C4-2B (cell line): ENCODE measurements around the gene FREM2.

Experiments
- H3K27ac ChIP-seq: fragments of 450-650 bp; 2 replicates; pipeline ENCODE4 v1.5.1; 2017
- ZFX ChIP-seq: fragments of 450-650 bp; IDR thresholded peaks from 2 replicates; pipeline ENCODE4 v1.6.1; 2017
- TF ChIP-seq, protein P1 (sequence below): fragments of 450-650 bp; conservative IDR thresholded peaks from 2 replicates; pipeline ENCODE4 v1.5.1; 2017; ENCODE audit warnings: mild to moderate bottlenecking

FREM2 gene

GRCh38 chr13:38781539-38781938, 94.7 kb downstream of the FREM2 start:
- TF ChIP-seq, protein P1, sequence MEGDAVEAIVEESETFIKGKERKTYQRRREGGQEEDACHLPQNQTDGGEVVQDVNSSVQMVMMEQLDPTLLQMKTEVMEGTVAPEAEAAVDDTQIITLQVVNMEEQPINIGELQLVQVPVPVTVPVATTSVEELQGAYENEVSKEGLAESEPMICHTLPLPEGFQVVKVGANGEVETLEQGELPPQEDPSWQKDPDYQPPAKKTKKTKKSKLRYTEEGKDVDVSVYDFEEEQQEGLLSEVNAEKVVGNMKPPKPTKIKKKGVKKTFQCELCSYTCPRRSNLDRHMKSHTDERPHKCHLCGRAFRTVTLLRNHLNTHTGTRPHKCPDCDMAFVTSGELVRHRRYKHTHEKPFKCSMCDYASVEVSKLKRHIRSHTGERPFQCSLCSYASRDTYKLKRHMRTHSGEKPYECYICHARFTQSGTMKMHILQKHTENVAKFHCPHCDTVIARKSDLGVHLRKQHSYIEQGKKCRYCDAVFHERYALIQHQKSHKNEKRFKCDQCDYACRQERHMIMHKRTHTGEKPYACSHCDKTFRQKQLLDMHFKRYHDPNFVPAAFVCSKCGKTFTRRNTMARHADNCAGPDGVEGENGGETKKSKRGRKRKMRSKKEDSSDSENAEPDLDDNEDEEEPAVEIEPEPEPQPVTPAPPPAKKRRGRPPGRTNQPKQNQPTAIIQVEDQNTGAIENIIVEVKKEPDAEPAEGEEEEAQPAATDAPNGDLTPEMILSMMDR, result no peak
- no peak for TF ChIP-seq ZFX
- no peak overlapping the region for H3K27ac ChIP-seq

GRCh38 chr13:38784036-38784880, 97.4 kb downstream of the FREM2 start:
- H3K27ac ChIP-seq, result no peak overlapping the region
- TF ChIP-seq, protein P1, result no peak
- no peak for TF ChIP-seq ZFX

DNA sequence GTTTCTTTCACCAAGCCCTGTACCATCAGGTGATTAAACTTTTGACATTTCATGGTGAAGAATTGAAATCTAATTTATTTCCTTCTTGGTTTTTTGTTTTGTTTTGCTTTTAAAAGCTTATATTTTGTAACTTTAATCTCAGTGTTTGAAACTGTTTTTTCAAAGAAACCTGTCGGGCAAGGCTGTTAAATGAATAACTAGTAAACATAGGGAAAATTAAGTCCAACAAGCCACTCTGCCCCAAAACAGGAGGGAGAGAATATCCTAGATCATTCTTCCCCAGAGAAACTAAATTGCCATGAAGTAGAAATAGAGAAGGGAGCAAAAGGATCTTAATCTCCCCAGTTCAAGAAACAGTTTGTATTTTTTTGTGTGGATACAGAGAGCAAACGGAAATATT, 98.2 kb downstream of the FREM2 start:
- no peak overlapping the region for H3K27ac ChIP-seq
- TF ChIP-seq ZFX, result no peak
- TF ChIP-seq, protein P1, result no peak

GRCh38 chr13:38785490-38785889, 98.6 kb downstream of the FREM2 start:
- TF ChIP-seq, protein P1, result no peak
- TF ChIP-seq ZFX, result no peak
- H3K27ac ChIP-seq, result no peak overlapping the region

DNA sequence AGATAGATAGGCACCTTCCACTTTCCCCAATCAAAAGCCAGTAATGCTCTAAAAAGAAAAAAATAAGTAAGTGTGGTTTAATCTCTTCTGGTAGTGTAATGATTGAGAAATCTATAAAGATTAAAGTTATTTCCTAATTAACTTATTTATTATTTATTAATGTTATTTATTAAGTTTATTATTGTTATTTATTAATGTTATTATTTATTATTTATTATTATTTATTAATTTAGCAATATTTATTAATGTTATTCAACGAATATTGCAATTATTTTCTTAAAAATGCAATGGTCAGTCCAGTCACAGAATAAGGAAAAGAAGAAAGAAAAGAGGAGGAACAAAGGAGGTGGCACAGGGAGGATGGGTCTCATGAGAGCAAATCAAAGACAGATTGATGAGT, 100.7 kb downstream of the FREM2 start:
- TF ChIP-seq ZFX, result no peak
- TF ChIP-seq, protein P1, result no peak

DNA sequence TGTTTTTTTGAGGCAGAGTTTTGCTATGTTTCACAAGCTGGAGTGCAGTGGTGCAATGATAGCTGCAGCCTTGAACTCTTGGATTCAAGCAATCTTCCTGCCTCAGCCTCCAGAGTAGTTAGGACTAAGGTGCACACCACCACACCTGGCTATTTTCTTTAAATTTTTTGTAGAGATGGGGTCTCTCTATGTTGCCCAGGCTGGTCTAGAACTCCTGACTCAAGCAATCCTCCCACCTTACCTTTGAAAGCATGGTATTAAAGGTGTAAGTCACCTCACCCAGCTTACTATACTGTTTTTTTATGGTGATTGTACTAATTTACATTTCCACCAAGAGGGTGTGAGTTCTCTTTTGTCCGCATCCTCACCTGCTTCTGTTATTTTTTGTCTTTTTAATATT, 110.0 kb downstream of the FREM2 start:
- no peak overlapping the region for H3K27ac ChIP-seq
- TF ChIP-seq ZFX, result no peak
- TF ChIP-seq, protein P1, result no peak

More for the DNA sequence above, 100.7 kb downstream of the FREM2 start:
- no peak overlapping the region for H3K27ac ChIP-seq

- TF ChIP-seq ZFX, result no peak
- TF ChIP-seq, protein P1, result no peak
- no peak overlapping the region for H3K27ac ChIP-seq
Observed at GRCh38 chr13:38803531-38803930, 116.7 kb downstream of the FREM2 start.
